ENCODE data around the gene MOCS1.

MOCS1 gene

DNA sequence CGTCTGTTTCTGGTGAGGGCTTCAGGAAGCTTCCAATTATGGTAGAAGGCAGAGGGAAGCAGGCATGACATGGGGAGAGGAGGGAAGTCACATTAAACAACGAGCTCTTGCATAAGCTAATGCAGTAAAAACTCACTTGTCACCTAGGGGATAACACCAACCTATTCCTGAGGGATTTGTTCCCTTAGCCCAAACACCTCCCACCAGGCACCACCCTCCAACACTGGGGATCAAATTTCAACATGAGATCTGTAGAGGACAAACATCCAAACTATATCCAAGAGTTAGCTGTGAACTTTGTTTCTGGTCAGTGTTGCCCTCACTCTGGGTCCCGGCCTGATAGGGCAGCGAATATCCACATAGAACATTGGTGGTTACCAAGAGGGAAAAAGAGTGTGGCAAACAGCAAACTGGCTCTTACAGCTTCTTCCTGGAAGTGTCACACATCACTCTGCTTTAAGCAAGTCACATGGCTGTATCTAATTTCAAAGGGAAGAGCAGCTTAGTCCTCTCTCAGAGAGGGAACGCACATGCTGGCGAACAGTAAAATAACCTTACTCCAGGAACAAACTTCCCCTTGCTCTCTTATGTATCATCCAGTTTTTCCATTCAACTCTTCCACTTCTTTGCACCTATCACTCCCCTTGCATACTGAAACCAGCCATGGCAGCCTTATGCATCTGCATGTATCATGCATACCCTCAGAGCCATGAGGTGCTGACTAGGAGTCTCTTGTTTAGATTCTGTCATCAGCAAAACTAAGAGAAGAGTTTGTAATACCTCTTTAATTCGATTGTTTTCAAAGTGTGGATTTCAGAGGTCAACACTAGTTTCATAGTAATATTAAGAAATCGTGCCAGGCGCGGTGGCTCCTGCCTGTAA is 4.8 kb upstream of the MOCS1 start:
- DNase-seq (ENCODE audit: low spot score) = no peak
- TF ChIP-seq, protein P1, sequence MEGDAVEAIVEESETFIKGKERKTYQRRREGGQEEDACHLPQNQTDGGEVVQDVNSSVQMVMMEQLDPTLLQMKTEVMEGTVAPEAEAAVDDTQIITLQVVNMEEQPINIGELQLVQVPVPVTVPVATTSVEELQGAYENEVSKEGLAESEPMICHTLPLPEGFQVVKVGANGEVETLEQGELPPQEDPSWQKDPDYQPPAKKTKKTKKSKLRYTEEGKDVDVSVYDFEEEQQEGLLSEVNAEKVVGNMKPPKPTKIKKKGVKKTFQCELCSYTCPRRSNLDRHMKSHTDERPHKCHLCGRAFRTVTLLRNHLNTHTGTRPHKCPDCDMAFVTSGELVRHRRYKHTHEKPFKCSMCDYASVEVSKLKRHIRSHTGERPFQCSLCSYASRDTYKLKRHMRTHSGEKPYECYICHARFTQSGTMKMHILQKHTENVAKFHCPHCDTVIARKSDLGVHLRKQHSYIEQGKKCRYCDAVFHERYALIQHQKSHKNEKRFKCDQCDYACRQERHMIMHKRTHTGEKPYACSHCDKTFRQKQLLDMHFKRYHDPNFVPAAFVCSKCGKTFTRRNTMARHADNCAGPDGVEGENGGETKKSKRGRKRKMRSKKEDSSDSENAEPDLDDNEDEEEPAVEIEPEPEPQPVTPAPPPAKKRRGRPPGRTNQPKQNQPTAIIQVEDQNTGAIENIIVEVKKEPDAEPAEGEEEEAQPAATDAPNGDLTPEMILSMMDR (IDR thresholded peaks at IDR 0.05) = no peak
- H3K4me3 ChIP-seq = no peak overlapping the region
- H3K27ac ChIP-seq = no peak overlapping the region

DNA sequence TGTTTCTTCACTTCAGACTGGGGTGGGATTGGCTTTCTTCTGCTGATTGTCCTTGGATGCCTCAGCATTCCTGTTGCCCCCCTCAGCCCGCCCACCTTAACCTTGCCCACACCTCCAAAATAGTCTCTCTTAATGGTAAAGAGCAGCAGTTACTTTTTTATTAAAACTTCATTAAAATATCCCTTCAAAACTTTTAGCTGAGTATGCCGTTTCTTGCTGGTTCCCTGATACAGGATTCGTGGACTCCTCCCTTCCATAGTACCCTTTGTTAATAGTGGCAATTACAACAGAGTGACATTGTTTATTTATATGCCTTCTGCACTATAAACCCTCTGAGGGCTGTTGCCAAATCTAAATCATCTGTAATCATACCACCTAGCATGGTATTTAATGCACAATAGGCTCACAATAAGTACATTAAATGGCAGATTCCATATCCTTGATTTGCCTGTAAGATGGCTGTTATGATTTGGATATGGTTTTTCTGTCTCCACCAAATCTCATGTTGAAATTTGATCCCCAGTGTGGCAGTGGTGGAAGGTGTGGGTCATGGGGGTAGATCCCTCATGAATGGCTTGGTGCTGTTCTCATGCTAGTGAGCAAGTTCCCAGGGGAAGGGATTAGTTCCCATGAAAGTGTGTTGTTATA is 3.5 kb upstream of the MOCS1 start:
- H3K4me3 ChIP-seq = no peak overlapping the region
- no peak for DNase-seq (ENCODE audit: low spot score)
- TF ChIP-seq, protein P1 (IDR thresholded peaks at IDR 0.05) = no peak
- H3K27ac ChIP-seq = no peak overlapping the region

DNA sequence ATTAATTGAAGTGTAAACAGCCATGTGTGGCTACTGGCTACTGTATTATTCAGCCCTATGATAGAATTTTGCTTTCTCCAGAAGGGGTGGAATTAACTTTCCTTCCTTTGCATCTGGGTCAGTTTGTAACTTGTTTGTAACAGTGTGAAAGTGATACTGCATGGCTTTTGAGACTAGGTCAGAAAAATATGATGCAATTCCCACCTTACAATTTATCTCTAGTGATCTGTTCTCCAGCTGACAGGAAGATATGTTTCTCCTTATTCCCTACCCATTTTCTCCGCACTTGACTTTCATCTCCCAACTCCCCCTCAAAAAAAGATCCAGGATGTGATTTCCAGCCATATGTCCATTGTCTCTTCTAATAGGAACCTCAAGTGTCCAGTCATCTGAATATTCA is 2.6 kb upstream of the MOCS1 start:
- no peak for DNase-seq (ENCODE audit: low spot score)
- Histone ChIP-seq H3K27ac (no peak overlapping the region), H3K4me3 (no peak overlapping the region)
- TF ChIP-seq, protein P1 (IDR thresholded peaks at IDR 0.05) = no peak

DNA sequence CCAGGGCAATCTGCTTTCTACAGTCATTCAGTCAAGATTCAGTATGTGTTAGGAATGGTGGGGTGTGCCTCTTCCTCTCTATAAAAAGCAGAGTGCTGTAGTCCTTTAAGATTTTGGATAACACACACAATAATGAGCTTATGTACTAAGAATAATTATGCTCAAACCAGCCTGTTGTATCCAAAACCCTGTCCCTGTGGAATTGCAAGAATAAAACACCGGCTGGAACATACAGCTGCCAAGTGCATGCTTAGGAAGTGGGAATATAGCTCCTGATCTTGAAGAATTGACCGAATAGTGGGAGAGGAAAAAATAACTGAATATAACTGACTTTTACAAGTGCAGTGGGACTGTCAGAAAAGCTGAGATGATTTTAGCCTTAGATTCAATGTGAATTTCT is 979 bp upstream of the MOCS1 start:
- Histone ChIP-seq H3K4me3 (no peak overlapping the region), H3K27ac (peak overlapping the region in 1 of 2 donors; percentile 55)
- no peak for DNase-seq (ENCODE audit: low spot score)
- TF ChIP-seq, protein P1 (IDR thresholded peaks at IDR 0.05) = no peak

DNA sequence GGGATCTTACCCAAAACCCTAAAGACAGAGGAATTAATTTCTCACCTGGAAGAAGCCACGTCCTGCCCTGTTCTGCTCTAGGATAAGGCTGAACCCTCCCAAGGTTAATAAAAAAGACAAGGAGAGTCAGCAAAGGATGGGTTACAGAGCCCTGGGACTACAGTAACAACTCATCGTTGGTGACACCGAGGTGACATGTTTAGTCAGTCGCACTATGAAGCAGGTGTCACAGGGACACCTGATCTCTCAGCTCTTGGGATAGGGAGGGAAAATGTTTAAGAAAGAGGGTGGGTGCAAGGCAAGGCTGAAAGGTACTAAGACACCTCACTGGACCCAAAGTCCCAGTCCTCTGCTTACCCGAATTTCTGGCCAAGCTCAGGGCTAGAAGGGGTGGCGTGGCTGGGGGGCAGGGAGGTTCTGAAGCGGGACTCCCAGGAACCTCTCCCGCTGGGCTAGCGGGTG is 562 bp downstream of the MOCS1 start:
- TF ChIP-seq, protein P1 (IDR thresholded peaks at IDR 0.05) = no peak
- no peak for DNase-seq (ENCODE audit: low spot score)

DNA sequence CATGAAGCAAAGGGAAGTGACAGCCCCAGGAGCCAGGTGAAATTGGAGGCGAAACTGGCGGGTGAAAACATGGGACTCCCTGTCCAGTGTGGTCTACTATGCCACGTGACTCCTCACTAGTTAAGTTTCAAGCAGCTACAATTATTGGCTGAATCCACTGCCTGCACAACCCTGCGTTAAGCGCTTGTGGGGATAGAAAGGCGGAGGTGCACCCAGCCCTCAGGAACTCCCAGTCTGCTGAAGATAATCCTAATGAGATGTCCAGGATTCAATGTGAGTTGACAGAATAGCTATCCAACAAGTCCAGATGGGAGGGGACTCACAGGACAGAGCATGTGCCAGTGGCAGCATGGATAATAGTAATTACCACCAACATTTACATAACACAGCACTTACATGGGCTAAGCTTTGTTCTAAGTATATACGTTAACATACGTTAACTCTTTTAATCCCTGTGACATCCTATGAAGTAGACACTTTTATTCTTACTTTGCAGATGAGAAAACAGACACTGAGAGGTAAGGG is 1.8 kb downstream of the MOCS1 start:
- no peak for DNase-seq (ENCODE audit: low spot score)
- Histone ChIP-seq H3K4me3 (peak overlapping the region; percentile 95), H3K27ac (peak overlapping the region; percentile 32 to 95)
- TF ChIP-seq, protein P1 (IDR thresholded peaks at IDR 0.05) = no peak

More for the DNA sequence above, 562 bp downstream of the MOCS1 start:
- Histone ChIP-seq H3K27ac (peak overlapping the region; percentile 91 to 95), H3K4me3 (peak overlapping the region; percentile 95)

Data from coronary artery (tissue), 2 donors.